Breast epithelium (tissue), 4 donors: Measurements from ENCODE around the gene CUL9. TPM values are rescaled to one million over a fixed set of nuclear protein-coding genes. Genes with fewer than 3 reads are reported as not detected.

Experiments used
- DNase-seq, 2 donors: peaks; one replicate each; pipeline ENCODE4 v3.0.0-alpha.2; 2019; ENCODE audit warnings: low spot score in 2 of 2
- H3K27ac ChIP-seq, 2 donors: fragments of 200-600 bp; sonication (generic) in 1 of 2; one replicate each; pipeline ENCODE4 v1.5.1; 2016 to 2019; ENCODE audit warnings: mild to moderate bottlenecking in 1 of 2
- H3K27me3 ChIP-seq, 2 donors: fragments of 200-600 bp; sonication (generic) in 1 of 2; one replicate each; pipeline versions ENCODE4 v1.5.1 to v1.6.0; 2017 to 2019; ENCODE audit warnings: control low read depth in 1 of 2, mild to moderate bottlenecking in 1 of 2
- H3K36me3 ChIP-seq: fragments of 200-600 bp; one replicate; pipeline ENCODE4 v1.5.1; 2019
- H3K4me1 ChIP-seq, 2 donors: fragments of 200-600 bp; sonication (generic); one replicate each; pipeline ENCODE4 v1.5.1; 2016 to 2019; ENCODE audit warnings: control low read depth in 1 of 2
- H3K4me3 ChIP-seq, 3 donors: fragments of 200-600 bp; sonication (generic); 1 replicate in 2 of 3; 2 replicates in 1 of 3; pipeline ENCODE4 v1.5.1; 2016 to 2019; ENCODE audit warnings: mild to moderate bottlenecking in 3 of 3, moderate library complexity in 2 of 3
- H3K9me3 ChIP-seq, 2 donors: fragments of 200-600 bp; sonication (generic) in 1 of 2; one replicate each; pipeline ENCODE4 v1.5.1; 2016 to 2019; ENCODE audit warnings: control low read depth in 1 of 2
- POLR2A ChIP-seq: fragments of 450-650 bp; IDR thresholded peaks from one replicate; pipeline ENCODE4 v1.6.1; 2016; ENCODE audit warnings: antibody characterized with exemption, mild to moderate bottlenecking, moderate library complexity
- POLR2AphosphoS5 ChIP-seq, 3 donors: sonication (generic); formaldehyde crosslinking; IDR thresholded peaks; one replicate each; pipeline ENCODE4 v1.6.1; 2017; ENCODE audit warnings: antibody characterized with exemption in 3 of 3
- intact Hi-C: fragments of 100-400 bp; cut with DNase I; formaldehyde crosslinking; loops from one replicate; pipeline ENCODE4 v1.15.1; 2023; ENCODE audit warnings: low total_unique reads
- total RNA-seq, 3 donors: library from RNA; depleted of rRNA; stranded (reverse); fragments of >200 nt; gene quantifications; one replicate each; pipeline ENCODE4 v1.1.0, GENCODE V29; 2016
- TF ChIP-seq, protein P1 (sequence below), 3 donors: fragments of 450-650 bp; IDR thresholded peaks; one replicate each; pipeline ENCODE4 v1.5.1; 2016 to 2017; ENCODE audit warnings: antibody characterized with exemption in 3 of 3, mild to moderate bottlenecking in 3 of 3, moderate library complexity in 3 of 3

Gene CUL9
- total RNA-seq, 3 donors from 2014 or later = 25.1 to 47.5 (median 43.3) TPM

DNA sequence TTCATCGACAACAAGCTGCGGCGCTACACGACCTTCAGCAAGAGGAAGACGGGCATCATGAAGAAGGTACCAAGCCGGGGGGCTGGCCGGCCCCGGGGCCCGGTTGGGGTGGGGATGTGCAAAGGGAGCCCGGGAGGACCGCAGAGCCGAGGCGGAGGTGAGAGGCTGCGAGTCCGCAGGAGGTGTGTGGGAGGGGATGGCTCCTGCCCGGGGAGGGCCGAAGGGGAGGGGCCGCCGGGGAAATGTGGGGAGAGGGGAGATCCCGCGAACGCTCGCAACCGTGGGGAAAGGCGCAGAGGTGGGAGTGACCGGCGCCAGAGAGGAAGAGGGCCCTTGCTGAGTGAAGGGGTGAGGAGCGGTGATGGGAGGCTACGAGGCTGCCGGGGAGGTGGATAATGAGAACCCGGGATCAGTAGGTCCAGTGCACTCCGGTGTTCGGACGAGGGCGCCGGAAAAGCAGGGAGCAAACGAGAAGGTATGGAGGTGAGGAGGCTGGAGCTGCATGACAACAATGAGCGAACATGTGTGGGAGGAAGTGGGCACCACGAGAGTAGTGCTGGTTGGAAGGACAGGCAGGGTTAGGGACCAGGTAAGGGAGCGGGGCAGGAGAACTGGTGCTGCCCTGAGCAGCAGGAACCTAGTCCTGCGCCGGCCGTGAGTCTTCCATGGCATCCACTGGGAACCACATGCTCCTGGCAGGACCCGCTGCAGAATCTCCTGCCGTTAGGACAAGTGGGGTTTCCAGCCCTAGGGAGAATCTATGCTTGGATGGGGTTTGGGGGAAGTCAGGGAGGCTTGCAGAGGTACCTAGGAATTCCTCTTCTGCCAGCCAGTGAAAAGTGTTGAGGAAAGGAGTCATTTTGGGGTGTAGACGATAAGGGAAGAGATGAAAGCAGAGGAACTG, 9.6 kb upstream of the CUL9 start:
- Histone ChIP-seq H3K4me1 (peaks cover 11 to 24% of the 10 kb centered on the region in 2 donors), H3K27me3 (no peaks in the 10 kb centered on the region), H3K36me3 (no peaks in the 10 kb centered on the region), H3K9me3 (no peaks in the 10 kb centered on the region), H3K27ac (peak overlapping the region; percentile 99 to 100), H3K4me3 (peak overlapping the region; percentile 97 to 100 (median 97))
- intact Hi-C loops = no loop called here
- no peak for TF ChIP-seq POLR2A
- TF ChIP-seq, protein P1, sequence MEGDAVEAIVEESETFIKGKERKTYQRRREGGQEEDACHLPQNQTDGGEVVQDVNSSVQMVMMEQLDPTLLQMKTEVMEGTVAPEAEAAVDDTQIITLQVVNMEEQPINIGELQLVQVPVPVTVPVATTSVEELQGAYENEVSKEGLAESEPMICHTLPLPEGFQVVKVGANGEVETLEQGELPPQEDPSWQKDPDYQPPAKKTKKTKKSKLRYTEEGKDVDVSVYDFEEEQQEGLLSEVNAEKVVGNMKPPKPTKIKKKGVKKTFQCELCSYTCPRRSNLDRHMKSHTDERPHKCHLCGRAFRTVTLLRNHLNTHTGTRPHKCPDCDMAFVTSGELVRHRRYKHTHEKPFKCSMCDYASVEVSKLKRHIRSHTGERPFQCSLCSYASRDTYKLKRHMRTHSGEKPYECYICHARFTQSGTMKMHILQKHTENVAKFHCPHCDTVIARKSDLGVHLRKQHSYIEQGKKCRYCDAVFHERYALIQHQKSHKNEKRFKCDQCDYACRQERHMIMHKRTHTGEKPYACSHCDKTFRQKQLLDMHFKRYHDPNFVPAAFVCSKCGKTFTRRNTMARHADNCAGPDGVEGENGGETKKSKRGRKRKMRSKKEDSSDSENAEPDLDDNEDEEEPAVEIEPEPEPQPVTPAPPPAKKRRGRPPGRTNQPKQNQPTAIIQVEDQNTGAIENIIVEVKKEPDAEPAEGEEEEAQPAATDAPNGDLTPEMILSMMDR (IDR thresholded peaks at IDR 0.05) = no peak
- TF ChIP-seq POLR2AphosphoS5 (IDR thresholded peaks at IDR 0.05) = peak in 1 of 3 donors; percentile 35
- DNase-seq = peak; percentile 59 to 77

DNA sequence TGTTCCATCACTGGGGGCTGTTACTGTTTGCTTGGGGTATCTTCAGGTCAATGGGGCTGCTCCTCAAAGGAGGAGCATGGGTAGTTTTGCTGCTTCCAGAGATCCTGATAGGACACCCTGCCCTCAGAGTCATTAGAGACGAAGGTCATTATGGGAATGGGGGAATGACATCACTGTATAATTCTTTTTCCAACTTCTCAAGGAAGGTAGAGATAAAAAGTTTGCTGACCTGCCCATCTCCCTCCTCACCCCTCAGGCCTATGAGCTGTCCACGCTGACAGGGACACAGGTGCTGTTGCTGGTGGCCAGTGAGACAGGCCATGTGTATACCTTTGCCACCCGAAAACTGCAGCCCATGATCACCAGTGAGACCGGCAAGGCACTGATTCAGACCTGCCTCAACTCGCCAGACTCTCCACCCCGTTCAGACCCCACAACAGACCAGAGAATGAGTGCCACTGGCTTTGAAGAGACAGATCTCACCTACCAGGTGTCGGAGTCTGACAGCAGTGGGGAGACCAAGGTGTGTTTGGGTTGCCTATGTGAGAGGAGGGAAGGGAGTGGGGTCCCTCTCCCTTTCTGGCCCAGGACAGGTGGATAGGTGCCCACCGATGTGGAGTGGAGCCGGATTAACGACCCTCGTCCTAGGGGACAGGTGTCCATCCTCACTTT, 8.3 kb upstream of the CUL9 start:
- DNase-seq = no peak
- Histone ChIP-seq H3K27ac (peak overlapping the region; percentile 99 to 100), H3K9me3 (no peaks in the 10 kb centered on the region), H3K36me3 (no peaks in the 10 kb centered on the region), H3K4me3 (peak overlapping the region; percentile 46 to 100 (median 97)), H3K27me3 (no peaks in the 10 kb centered on the region), H3K4me1 (peaks cover 11 to 24% of the 10 kb centered on the region in 2 donors)
- TF ChIP-seq, protein P1 (IDR thresholded peaks at IDR 0.05) = no peak
- TF ChIP-seq POLR2AphosphoS5 (IDR thresholded peaks at IDR 0.05) = no peak
- no peak for TF ChIP-seq POLR2A
- intact Hi-C loops = no loop called here

DNA sequence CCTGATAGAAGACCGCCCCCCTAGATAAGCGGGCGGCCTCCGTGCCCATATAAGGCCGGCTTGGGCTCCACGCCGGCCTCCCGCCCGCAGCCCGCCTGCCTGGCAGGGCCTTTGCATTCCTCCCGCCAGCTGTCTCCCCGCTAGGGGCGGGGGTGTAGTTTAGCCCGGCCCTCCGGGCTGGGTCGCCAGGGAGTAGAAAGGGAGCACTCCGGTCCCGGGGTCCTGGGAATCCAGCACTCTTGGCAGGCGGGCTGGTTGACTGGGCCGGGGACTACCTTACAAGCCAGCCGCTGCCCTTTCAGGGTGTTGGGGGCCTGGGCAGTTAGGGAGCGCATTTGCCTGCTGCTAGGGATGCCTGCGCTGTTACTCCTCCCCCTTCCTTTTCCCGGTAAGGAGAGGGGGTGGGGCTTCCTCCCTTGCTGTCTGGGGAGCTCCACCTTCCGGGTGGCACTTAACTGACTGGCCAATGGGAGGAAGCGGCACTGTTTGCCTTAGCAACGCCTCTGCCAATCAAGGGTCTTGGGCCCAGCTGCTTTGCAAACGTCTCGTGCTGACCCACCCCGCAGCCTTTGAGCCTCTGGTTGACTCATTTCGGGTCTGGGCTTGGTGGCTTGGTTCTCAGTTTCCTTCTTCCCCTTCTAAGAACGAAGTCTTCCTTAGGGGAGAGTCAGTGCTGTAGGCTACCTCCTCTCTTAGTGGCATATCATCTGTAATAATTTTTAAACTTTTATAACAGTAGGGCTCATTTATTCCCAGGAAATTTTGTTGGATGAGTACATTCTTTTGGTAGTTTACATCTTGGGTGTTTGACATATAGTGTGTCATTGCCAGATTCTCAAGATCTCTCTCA, 7.5 kb upstream of the CUL9 start:
- DNase-seq = peak; percentile 95 to 99
- H3K9me3 ChIP-seq = no peaks in the 10 kb centered on the region
- H3K4me3 ChIP-seq = peak overlapping the region; percentile 46 to 100 (median 97)
- no peaks in the 10 kb centered on the region for H3K27me3 ChIP-seq
- no peaks in the 10 kb centered on the region for H3K36me3 ChIP-seq
- H3K4me1 ChIP-seq = peaks cover 11 to 24% of the 10 kb centered on the region in 2 donors
- TF ChIP-seq POLR2A = peak; percentile 50
- TF ChIP-seq POLR2AphosphoS5 (IDR thresholded peaks at IDR 0.05) = peak; percentile 79 to 85 (median 84)
- TF ChIP-seq, protein P1 (IDR thresholded peaks at IDR 0.05) = peak in 2 of 3 donors; percentile 42 to 50
- H3K27ac ChIP-seq = peak overlapping the region; percentile 99 to 100
- intact Hi-C loops = no loop called here

DNA sequence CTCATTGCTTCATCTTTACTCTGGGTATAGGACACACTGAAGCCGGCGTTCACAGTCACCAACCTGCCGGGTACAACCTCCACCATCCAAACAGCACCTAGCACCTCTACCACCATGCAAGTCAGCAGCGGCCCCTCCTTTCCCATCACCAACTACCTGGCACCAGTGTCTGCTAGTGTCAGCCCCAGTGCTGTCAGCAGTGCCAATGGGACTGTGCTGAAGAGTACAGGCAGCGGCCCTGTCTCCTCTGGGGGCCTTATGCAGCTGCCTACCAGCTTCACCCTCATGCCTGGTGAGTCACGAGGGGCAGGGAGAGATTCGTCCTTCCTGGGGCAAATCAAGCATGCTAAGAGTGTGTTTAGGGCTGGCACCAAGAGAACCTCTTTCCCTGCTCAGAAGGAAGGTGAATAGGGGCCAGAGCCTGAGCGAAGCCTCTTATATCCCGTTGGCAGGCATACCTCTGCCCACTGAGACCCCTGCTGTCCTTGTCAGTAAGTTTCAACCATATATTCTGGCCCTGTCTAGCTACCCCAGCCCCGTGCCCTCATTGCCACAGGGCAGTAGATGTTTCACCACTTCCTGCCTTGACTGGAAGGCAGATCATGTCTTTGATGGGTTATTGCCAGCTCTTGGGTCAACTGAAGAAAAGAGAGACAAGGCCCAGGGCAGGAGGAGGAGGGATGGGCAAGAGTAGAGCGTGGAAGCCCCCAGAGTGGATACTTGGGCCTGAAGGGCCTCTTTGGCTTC, 6.1 kb upstream of the CUL9 start:
- DNase-seq = no peak
- no peaks in the 10 kb centered on the region for H3K9me3 ChIP-seq
- peak overlapping the region; percentile 99 to 100 for H3K27ac ChIP-seq
- no peaks in the 10 kb centered on the region for H3K36me3 ChIP-seq
- H3K4me1 ChIP-seq = peaks cover 11 to 24% of the 10 kb centered on the region in 2 donors
- intact Hi-C loops = no loop called here
- H3K4me3 ChIP-seq = no peak overlapping the region
- TF ChIP-seq, protein P1 (IDR thresholded peaks at IDR 0.05) = no peak
- TF ChIP-seq POLR2A (no peak), POLR2AphosphoS5 (IDR thresholded peaks at IDR 0.05) (no peak)
- H3K27me3 ChIP-seq = no peaks in the 10 kb centered on the region
